Measurements from ENCODE around the gene KLHDC1. TPM values are rescaled to one million over a fixed set of nuclear protein-coding genes. Genes with fewer than 3 reads are reported as not detected.

KLHDC1 gene
- polyA plus RNA-seq, 3 donors, result 0.92 to 1.6 (median 1.5) TPM

DNA sequence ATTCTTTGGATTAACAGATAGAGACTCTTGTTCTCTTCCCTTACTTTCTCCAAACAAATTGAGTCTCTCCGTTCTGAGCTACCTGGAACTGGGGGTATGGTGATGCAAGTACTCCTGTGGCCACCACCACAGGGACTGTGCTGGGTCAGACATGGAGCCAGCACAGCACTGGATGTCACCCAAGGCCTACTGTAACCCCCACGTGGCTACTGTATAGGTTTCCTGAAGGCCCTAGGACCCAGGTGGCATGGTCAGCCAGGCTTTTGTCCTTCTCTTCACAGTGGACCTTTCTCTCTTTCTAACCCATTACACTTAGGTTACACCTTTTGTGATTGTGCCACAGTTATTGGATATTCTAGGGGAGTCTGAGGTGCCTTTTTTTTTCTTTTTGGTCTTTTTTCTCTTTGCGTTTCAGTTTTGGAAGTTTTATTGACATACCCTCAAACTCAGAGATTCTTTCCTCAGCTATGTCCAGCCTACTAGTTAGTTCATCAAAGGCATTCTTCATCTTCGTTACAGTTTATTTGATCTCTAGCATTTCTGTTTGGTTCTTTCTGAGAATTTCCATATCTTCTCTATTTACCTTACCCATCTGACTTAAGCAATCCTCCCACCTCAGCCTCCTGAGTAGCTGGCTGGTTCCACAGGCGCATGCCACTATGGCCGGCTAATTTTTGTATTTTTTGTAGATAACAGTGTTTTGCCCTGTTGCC is 69.1 kb downstream of the KLHDC1 start:
- intact Hi-C loops (cut with micrococcal nuclease), result loop anchor here in 1 of 2 donors (10.0 kb wide), 1 partner anchor 127 kb away; the partner anchor contains the start of gene DNAAF2
- peaks cover 2 to 4% (median 3%) of the 10 kb centered on the region in 3 donors for H3K27me3 Mint-ChIP-seq (ENCODE audit: low read depth in 3 of 3)
- Histone ChIP-seq H3K4me1 (ENCODE audit: control insufficient read depth in 1 of 2, insufficient read depth in 2 of 2, low read length in 2 of 2) (peaks cover 4% of the 10 kb centered on the region in 2 donors), H2AFZ (ENCODE audit: insufficient read depth, low read depth, low read length, poor library complexity, severe bottlenecking) (no peak overlapping the region), H3K36me3 (replicated peaks in 1 of 2; ENCODE audit: control insufficient read depth in 1 of 2, insufficient read depth in 2 of 2, low read length in 2 of 2) (no peaks in the 10 kb centered on the region), H3K9ac (ENCODE audit: insufficient read depth, low read length, poor library complexity, severe bottlenecking) (no peak overlapping the region), H3K4me2 (replicated peaks; ENCODE audit: extremely low read depth, low read length, poor library complexity, severe bottlenecking) (no peak overlapping the region), H3K4me3 (replicated peaks in 1 of 3; ENCODE audit: low read depth in 2 of 3, low read length in 3 of 3) (no peak overlapping the region), H3K27me3 (ENCODE audit: control insufficient read depth in 2 of 2, insufficient read depth in 2 of 2, low read length in 2 of 2) (no peaks in the 10 kb centered on the region), H4K20me1 (ENCODE audit: insufficient read depth, low read length) (no peaks in the 10 kb centered on the region), H3K27ac (ENCODE audit: low read depth in 1 of 2, low read length in 2 of 2) (no peak overlapping the region), H3K9me3 (replicated peaks in 1 of 2; ENCODE audit: control insufficient read depth in 1 of 2, insufficient read depth in 1 of 2, low read length in 2 of 2) (no peaks in the 10 kb centered on the region), H3K79me2 (ENCODE audit: insufficient read depth, low read length) (no peaks in the 10 kb centered on the region)
- no peak overlapping the region for H3K27ac Mint-ChIP-seq
- 56% methylated on average over 1 of the region's 6 CpGs for WGBS (ENCODE audit: insufficient coverage)
- DNase-seq, result no peak
- no peaks in the 10 kb centered on the region for H3K36me3 Mint-ChIP-seq
- no peak overlapping the region for H3K4me3 Mint-ChIP-seq
- TF ChIP-seq, protein P1, sequence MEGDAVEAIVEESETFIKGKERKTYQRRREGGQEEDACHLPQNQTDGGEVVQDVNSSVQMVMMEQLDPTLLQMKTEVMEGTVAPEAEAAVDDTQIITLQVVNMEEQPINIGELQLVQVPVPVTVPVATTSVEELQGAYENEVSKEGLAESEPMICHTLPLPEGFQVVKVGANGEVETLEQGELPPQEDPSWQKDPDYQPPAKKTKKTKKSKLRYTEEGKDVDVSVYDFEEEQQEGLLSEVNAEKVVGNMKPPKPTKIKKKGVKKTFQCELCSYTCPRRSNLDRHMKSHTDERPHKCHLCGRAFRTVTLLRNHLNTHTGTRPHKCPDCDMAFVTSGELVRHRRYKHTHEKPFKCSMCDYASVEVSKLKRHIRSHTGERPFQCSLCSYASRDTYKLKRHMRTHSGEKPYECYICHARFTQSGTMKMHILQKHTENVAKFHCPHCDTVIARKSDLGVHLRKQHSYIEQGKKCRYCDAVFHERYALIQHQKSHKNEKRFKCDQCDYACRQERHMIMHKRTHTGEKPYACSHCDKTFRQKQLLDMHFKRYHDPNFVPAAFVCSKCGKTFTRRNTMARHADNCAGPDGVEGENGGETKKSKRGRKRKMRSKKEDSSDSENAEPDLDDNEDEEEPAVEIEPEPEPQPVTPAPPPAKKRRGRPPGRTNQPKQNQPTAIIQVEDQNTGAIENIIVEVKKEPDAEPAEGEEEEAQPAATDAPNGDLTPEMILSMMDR (IDR thresholded peaks at IDR 0.05), result no peak
- H3K4me1 Mint-ChIP-seq, result peaks cover 4% of the 10 kb centered on the region
- H3K9me3 Mint-ChIP-seq, result no peaks in the 10 kb centered on the region

GRCh38 chr14:49766839-49767238 is 73.9 kb downstream of the KLHDC1 start:
- WGBS (ENCODE audit: insufficient coverage), result 90% methylated on average over 10 of the region's 10 CpGs
- no peak for DNase-seq

More at GRCh38 chr14:49766839-49767238, 73.9 kb downstream of the KLHDC1 start:
- Histone ChIP-seq H2AFZ (ENCODE audit: insufficient read depth, low read depth, low read length, poor library complexity, severe bottlenecking) (peak overlapping the region; percentile 93), H3K27ac (ENCODE audit: low read depth in 1 of 2, low read length in 2 of 2) (peak overlapping the region in 1 of 2 donors; percentile 91), H4K20me1 (ENCODE audit: insufficient read depth, low read length) (no peaks in the 10 kb centered on the region), H3K4me2 (replicated peaks; ENCODE audit: extremely low read depth, low read length, poor library complexity, severe bottlenecking) (peak overlapping the region; percentile 96), H3K4me3 (replicated peaks in 1 of 3; ENCODE audit: low read depth in 2 of 3, low read length in 3 of 3) (peak overlapping the region; percentile 68 to 87 (median 75)), H3K79me2 (ENCODE audit: insufficient read depth, low read length) (peaks cover 21% of the 10 kb centered on the region), H3K9me3 (replicated peaks in 1 of 2; ENCODE audit: control insufficient read depth in 1 of 2, insufficient read depth in 1 of 2, low read length in 2 of 2) (no peaks in the 10 kb centered on the region), H3K36me3 (replicated peaks in 1 of 2; ENCODE audit: control insufficient read depth in 1 of 2, insufficient read depth in 2 of 2, low read length in 2 of 2) (no peaks in the 10 kb centered on the region), H3K4me1 (ENCODE audit: control insufficient read depth in 1 of 2, insufficient read depth in 2 of 2, low read length in 2 of 2) (peaks cover 18 to 20% of the 10 kb centered on the region in 2 donors), H3K27me3 (ENCODE audit: control insufficient read depth in 2 of 2, insufficient read depth in 2 of 2, low read length in 2 of 2) (no peaks in the 10 kb centered on the region), H3K9ac (ENCODE audit: insufficient read depth, low read length, poor library complexity, severe bottlenecking) (peak overlapping the region; percentile 92)
- TF ChIP-seq, protein P1 (IDR thresholded peaks at IDR 0.05), result no peak
- Mint-ChIP-seq H3K27ac (peak overlapping the region; percentile 54 to 98 (median 97)), H3K4me3 (peak overlapping the region; percentile 90 to 96), H3K36me3 (peaks cover 0 to 2% of the 10 kb centered on the region in 2 donors), H3K27me3 (ENCODE audit: low read depth in 3 of 3) (peaks cover 0 to 2% (median 1%) of the 10 kb centered on the region in 3 donors), H3K9me3 (no peaks in the 10 kb centered on the region), H3K4me1 (peaks cover 34% of the 10 kb centered on the region)
- intact Hi-C loops (cut with micrococcal nuclease), result loop anchor here (5.0 to 10.0 kb wide), 5 partner anchors 80 to 305 kb away; partner anchors contain the start of genes DNAAF2 (in 1 of the 2), MGAT2 (in 1 of the 2), POLE2 (in 1 of the 2) and RPL36AL (in 1 of the 2)

All from CD14-positive monocyte (primary cell).